H9 (cell line): ENCODE measurements around the gene PSMB7. TPM values are rescaled to one million over a fixed set of nuclear protein-coding genes. Genes with fewer than 3 reads are reported as not detected.

Source experiments
- DNase-seq: peaks from one replicate; pipeline ENCODE4 v3.0.0-alpha.2; 2017
- H2AFZ ChIP-seq: one replicate; pipeline ENCODE4 v1.6.1; 2013; ENCODE audit warnings: mild to moderate bottlenecking, low read length, control low read depth, moderate library complexity
- H2AK5ac ChIP-seq: 2 replicates; pipeline ENCODE4 v1.6.1; 2013; ENCODE audit warnings: low read length, control low read depth, mixed read lengths; ENCODE audit not compliant: insufficient read length
- H2BK120ac ChIP-seq: one replicate; pipeline ENCODE4 v1.6.1; 2013; ENCODE audit warnings: low read depth, mild to moderate bottlenecking, low read length, control low read depth, inconsistent platforms; ENCODE audit not compliant: poor library complexity, severe bottlenecking
- H2BK12ac ChIP-seq: 2 replicates; pipeline ENCODE4 v1.6.1; 2013; ENCODE audit warnings: low read length, control low read depth, mixed read lengths, low read depth; ENCODE audit not compliant: insufficient read length
- H2BK15ac ChIP-seq: 2 replicates; pipeline ENCODE4 v1.6.1; 2013; ENCODE audit warnings: low read depth, low read length, control low read depth
- H2BK20ac ChIP-seq: one replicate; pipeline ENCODE4 v1.6.1; 2013; ENCODE audit warnings: low read depth, mild to moderate bottlenecking, low read length, control low read depth, inconsistent platforms; ENCODE audit not compliant: poor library complexity, severe bottlenecking
- H2BK5ac ChIP-seq: 2 replicates; pipeline ENCODE4 v1.6.1; 2013; ENCODE audit warnings: low read length, control low read depth, mixed read lengths; ENCODE audit not compliant: insufficient read length
- H3K14ac ChIP-seq: 2 replicates; pipeline ENCODE4 v1.6.1; 2013; ENCODE audit warnings: low read length, control low read depth; ENCODE audit not compliant: insufficient read depth
- H3K18ac ChIP-seq: 2 replicates; pipeline ENCODE4 v1.6.1; 2013; ENCODE audit warnings: low read depth, mild to moderate bottlenecking, mixed read lengths, low read length, control low read depth; ENCODE audit not compliant: insufficient read length
- H3K23ac ChIP-seq: 2 replicates; pipeline ENCODE4 v1.6.1; 2013; ENCODE audit warnings: low read length, control low read depth, mixed read lengths, low read depth; ENCODE audit not compliant: insufficient read length
- H3K23me2 ChIP-seq: 2 replicates; pipeline ENCODE4 v1.6.1; 2013; ENCODE audit warnings: low read depth, mild to moderate bottlenecking, mixed read lengths, low read length, control low read depth; ENCODE audit not compliant: insufficient read length, poor library complexity, severe bottlenecking
- H3K27ac ChIP-seq: 2 replicates; pipeline ENCODE4 v1.5.1; 2013; ENCODE audit warnings: low read length, control low read depth, mixed read lengths, low read depth; ENCODE audit not compliant: insufficient read length
- H3K27me3 ChIP-seq: 2 replicates; pipeline ENCODE4 v1.6.1; 2013; ENCODE audit warnings: low read length, control low read depth, inconsistent platforms; ENCODE audit not compliant: insufficient read depth
- H3K4ac ChIP-seq: 2 replicates; pipeline ENCODE4 v1.6.1; 2013; ENCODE audit warnings: low read depth, mild to moderate bottlenecking, control low read depth, inconsistent platforms, low read length, moderate library complexity
- H3K4me1 ChIP-seq: 2 replicates; pipeline ENCODE4 v1.6.1; 2013; ENCODE audit warnings: low read length, control low read depth, inconsistent platforms; ENCODE audit not compliant: insufficient read depth
- H3K4me2 ChIP-seq: 2 replicates; pipeline ENCODE4 v1.6.1; 2013; ENCODE audit warnings: low read length, control low read depth, mixed read lengths; ENCODE audit not compliant: insufficient read length, insufficient read depth
- H3K56ac ChIP-seq: 2 replicates; pipeline ENCODE4 v1.6.1; 2013; ENCODE audit warnings: low read depth, mild to moderate bottlenecking, mixed read lengths, low read length, control low read depth; ENCODE audit not compliant: insufficient read length
- H3K79me1 ChIP-seq: 2 replicates; pipeline ENCODE4 v1.6.1; 2013; ENCODE audit warnings: low read depth, mild to moderate bottlenecking, moderate library complexity, low read length, control low read depth, inconsistent platforms; ENCODE audit not compliant: insufficient read depth, poor library complexity, severe bottlenecking
- H3K79me2 ChIP-seq: 2 replicates; pipeline ENCODE4 v1.6.1; 2013; ENCODE audit warnings: low read length, control low read depth, inconsistent platforms; ENCODE audit not compliant: insufficient read depth
- H3K9ac ChIP-seq: 2 replicates; pipeline ENCODE4 v1.6.1; 2013; ENCODE audit warnings: low read length, control low read depth, mixed read lengths; ENCODE audit not compliant: insufficient read length; ENCODE audit errors: extremely low read depth
- H3K9me3 ChIP-seq: one replicate; pipeline ENCODE4 v1.6.1; 2013; ENCODE audit warnings: low read depth, low read length, inconsistent platforms; ENCODE audit not compliant: control insufficient read depth
- H3T11ph ChIP-seq: one replicate; pipeline ENCODE4 v1.6.1; 2013; ENCODE audit warnings: mild to moderate bottlenecking, low read length, control low read depth, inconsistent platforms
- H4K20me1 ChIP-seq: one replicate; pipeline ENCODE4 v1.6.1; 2013; ENCODE audit not compliant: control insufficient read depth, insufficient read length, insufficient read depth
- H4K5ac ChIP-seq: 2 replicates; pipeline ENCODE4 v1.6.1; 2013; ENCODE audit warnings: low read depth, mild to moderate bottlenecking, mixed read lengths, low read length, control low read depth; ENCODE audit not compliant: insufficient read length
- H4K8ac ChIP-seq: replicated peaks from 2 replicates; pipeline ENCODE4 v1.6.1; 2013; ENCODE audit warnings: low read length, control low read depth, mixed read lengths, low read depth; ENCODE audit not compliant: insufficient read length
- H4K91ac ChIP-seq: 2 replicates; pipeline ENCODE4 v1.6.1; 2013; ENCODE audit warnings: low read depth, mild to moderate bottlenecking, moderate library complexity, mixed read lengths, low read length, control low read depth; ENCODE audit not compliant: insufficient read length
- H3K27ac Mint-ChIP-seq, 3 experiments: 2 replicates in 2 of 3; 3 replicates in 1 of 3; pipeline ENCODE4 v1.8.0; 2020 to 2021; ENCODE audit warnings: mixed read lengths in 3 of 3, mild to moderate bottlenecking in 1 of 3, moderate library complexity in 1 of 3
- H3K27me3 Mint-ChIP-seq: 2 replicates; pipeline ENCODE4 v1.8.0; 2021; ENCODE audit warnings: low read depth, mild to moderate bottlenecking, moderate library complexity, mixed read lengths
- H3K36me3 Mint-ChIP-seq, 3 experiments: 2 replicates in 2 of 3; 3 replicates in 1 of 3; pipeline ENCODE4 v1.8.0; 2020 to 2021; ENCODE audit warnings: low read depth in 3 of 3, mixed read lengths in 3 of 3; ENCODE audit not compliant: insufficient read depth in 1 of 3
- H3K4me1 Mint-ChIP-seq, 2 experiments: 2 replicates each; pipeline ENCODE4 v1.8.0; 2020; ENCODE audit warnings: mixed read lengths in 2 of 2
- H3K4me3 Mint-ChIP-seq, 2 experiments: 2 replicates in 1 of 2; 3 replicates in 1 of 2; pipeline ENCODE4 v1.8.0; 2020 to 2021; ENCODE audit warnings: mild to moderate bottlenecking in 2 of 2, mixed read lengths in 2 of 2, moderate library complexity in 1 of 2
- H3K9me3 Mint-ChIP-seq, 2 experiments: 2 replicates in 1 of 2; 3 replicates in 1 of 2; pipeline ENCODE4 v1.8.0; 2020; ENCODE audit warnings: mild to moderate bottlenecking in 2 of 2, mixed read lengths in 2 of 2, moderate library complexity in 1 of 2
- WGBS: extraction: QIAGEN DNeasy Blood & Tissue Kit; methylation state at CpG from one replicate; pipeline ENCODE4 v1.1.7; 2013; ENCODE audit warnings: missing lambda C conversion rate, low lambda C conversion rate, mixed read lengths; ENCODE audit not compliant: insufficient read length; ENCODE audit errors: extremely low coverage; 5-methylcytosine and 5-hydroxymethylcytosine counted together
- total RNA-seq: library from RNA; stranded (reverse); gene quantifications from 2 replicates; pipeline ENCODE4 v1.2.1, GENCODE V29; 2021
- TF ChIP-seq, protein P1 (sequence below): fragments of 200-600 bp; sonication (generic); conservative IDR thresholded peaks from 3 replicates; pipeline ENCODE4 v1.8.0; 2021; ENCODE audit warnings: antibody characterized with exemption, mild to moderate bottlenecking

Gene PSMB7
- total RNA-seq, 1 experiment from 2014 or later, result 209 TPM

DNA sequence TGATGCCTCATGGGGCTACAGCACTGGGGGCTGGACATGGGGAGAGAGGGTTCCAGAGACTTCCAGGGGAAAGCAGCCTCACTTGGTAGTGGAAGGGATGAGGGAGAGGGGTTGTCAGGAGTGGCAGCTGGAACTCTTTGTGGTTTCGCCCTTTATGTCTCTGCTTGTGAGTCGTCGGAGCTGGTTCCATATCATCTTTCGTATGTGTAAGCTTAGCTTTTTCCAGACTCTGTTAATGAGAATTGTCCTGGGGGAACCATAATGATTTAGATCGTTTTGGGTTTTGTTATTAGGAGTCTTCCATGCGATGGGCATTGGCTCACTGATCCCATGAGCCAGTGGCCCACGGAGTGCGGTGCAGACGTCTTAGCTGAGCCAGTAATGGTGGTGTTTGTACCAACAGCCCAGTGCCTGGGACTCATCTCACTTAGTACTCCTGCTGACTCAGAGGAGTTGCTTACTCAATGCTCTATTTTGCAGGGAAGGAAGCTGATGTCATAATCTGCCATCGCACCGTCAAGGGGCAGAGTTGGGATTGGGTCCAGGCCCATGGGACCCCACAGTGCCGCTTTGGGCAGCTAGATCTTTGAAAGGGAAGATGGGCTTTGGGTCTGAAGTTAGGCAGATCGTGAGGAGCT is 109.0 kb downstream of the PSMB7 start:
- Histone ChIP-seq H3K79me1 (no peaks in the 10 kb centered on the region), H2AK5ac (no peak overlapping the region), H3K27me3 (no peaks in the 10 kb centered on the region), H3K4ac (no peak overlapping the region), H2BK15ac (no peak overlapping the region), H3K9ac (no peak overlapping the region), H4K91ac (no peak overlapping the region), H3K9me3 (no peaks in the 10 kb centered on the region), H2BK5ac (no peak overlapping the region), H2BK20ac (no peak overlapping the region), H3K56ac (no peak overlapping the region), H4K8ac (no peak overlapping the region), H3K4me2 (no peak overlapping the region), H3K18ac (no peak overlapping the region), H3K14ac (no peak overlapping the region), H3K23me2 (no peaks in the 10 kb centered on the region), H3T11ph (no peak overlapping the region), H3K23ac (no peak overlapping the region), H3K79me2 (no peaks in the 10 kb centered on the region), H4K5ac (no peak overlapping the region), H2AFZ (no peak overlapping the region), H3K27ac (no peak overlapping the region), H4K20me1 (no peaks in the 10 kb centered on the region), H2BK120ac (no peak overlapping the region), H2BK12ac (no peak overlapping the region), H3K4me1 (no peaks in the 10 kb centered on the region)
- Mint-ChIP-seq H3K4me1 (0 out of 4 replicates have a peak, but pooled peaks cover 0 to 4% of the 10 kb centered on the region in 2 experiments), H3K27me3 (no peaks in the 10 kb centered on the region), H3K27ac (peak overlapping the region in 2 of 3 experiments; percentile 55 to 75; a peak in 5 of 7 replicates), H3K9me3 (no peaks in the 10 kb centered on the region), H3K36me3 (0 out of 7 replicates have a peak, but pooled peaks cover 0 to 4% (median 2%) of the 10 kb centered on the region in 3 experiments), H3K4me3 (no peak overlapping the region)
- no peak for DNase-seq
- TF ChIP-seq, protein P1, sequence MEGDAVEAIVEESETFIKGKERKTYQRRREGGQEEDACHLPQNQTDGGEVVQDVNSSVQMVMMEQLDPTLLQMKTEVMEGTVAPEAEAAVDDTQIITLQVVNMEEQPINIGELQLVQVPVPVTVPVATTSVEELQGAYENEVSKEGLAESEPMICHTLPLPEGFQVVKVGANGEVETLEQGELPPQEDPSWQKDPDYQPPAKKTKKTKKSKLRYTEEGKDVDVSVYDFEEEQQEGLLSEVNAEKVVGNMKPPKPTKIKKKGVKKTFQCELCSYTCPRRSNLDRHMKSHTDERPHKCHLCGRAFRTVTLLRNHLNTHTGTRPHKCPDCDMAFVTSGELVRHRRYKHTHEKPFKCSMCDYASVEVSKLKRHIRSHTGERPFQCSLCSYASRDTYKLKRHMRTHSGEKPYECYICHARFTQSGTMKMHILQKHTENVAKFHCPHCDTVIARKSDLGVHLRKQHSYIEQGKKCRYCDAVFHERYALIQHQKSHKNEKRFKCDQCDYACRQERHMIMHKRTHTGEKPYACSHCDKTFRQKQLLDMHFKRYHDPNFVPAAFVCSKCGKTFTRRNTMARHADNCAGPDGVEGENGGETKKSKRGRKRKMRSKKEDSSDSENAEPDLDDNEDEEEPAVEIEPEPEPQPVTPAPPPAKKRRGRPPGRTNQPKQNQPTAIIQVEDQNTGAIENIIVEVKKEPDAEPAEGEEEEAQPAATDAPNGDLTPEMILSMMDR, result no peak
- no CpG with 5 or more reads among the region's 13 CpGs for WGBS
